GM19043 (cell line): Measurements from ENCODE around the gene CRYBB1.

Experiments
- ATAC-seq: cut with Tn5 transposase; IDR thresholded peaks from one replicate; pipeline ENCODE4 v1.9.1; 2021; ENCODE audit warnings: low read depth; ENCODE audit not compliant: unreplicated experiment

Gene CRYBB1

GRCh38 chr22:26610072-26610958 is 7.5 kb downstream of the CRYBB1 start:
- ATAC-seq = peak; percentile 78

GRCh38 chr22:26609287-26609686 is 8.5 kb downstream of the CRYBB1 start:
- no peak for ATAC-seq

GRCh38 chr22:26608129-26608528 is 9.7 kb downstream of the CRYBB1 start:
- ATAC-seq = no peak

- ATAC-seq = no peak
Observed at GRCh38 chr22:26606611-26607010, 11.2 kb downstream of the CRYBB1 start.

- no peak for ATAC-seq
Observed at GRCh38 chr22:26604368-26604767, 13.5 kb downstream of the CRYBB1 start.

GRCh38 chr22:26602127-26602526 is 15.7 kb downstream of the CRYBB1 start:
- ATAC-seq = no peak

GRCh38 chr22:26601726-26602125 is 16.1 kb downstream of the CRYBB1 start:
- no peak for ATAC-seq

GRCh38 chr22:26599505-26599904 is 18.3 kb downstream of the CRYBB1 start:
- ATAC-seq = no peak

GRCh38 chr22:26597480-26597879 is 20.3 kb downstream of the CRYBB1 start:
- no peak for ATAC-seq

GRCh38 chr22:26597026-26597425 is 20.8 kb downstream of the CRYBB1 start:
- ATAC-seq = no peak

GRCh38 chr22:26593763-26594162 is 24.1 kb downstream of the CRYBB1 start:
- ATAC-seq = no peak

- ATAC-seq = peak; percentile 63
Observed at GRCh38 chr22:26592421-26592891, 25.4 kb downstream of the CRYBB1 start.

GRCh38 chr22:26589845-26590736 is 27.7 kb downstream of the CRYBB1 start, which contains the start of gene TPST2:
Gene TPST2 (minus strand): TSS chr22:26590132. CDS start chr22:26541630, 48,502 bp downstream.
- ATAC-seq = peak; percentile 52

GRCh38 chr22:26589367-26589844 is 28.4 kb downstream of the CRYBB1 start:
- peak; percentile 9 for ATAC-seq

- no peak for ATAC-seq
Observed at GRCh38 chr22:26588729-26589366, 29.0 kb downstream of the CRYBB1 start.

- ATAC-seq = no peak
Observed at GRCh38 chr22:26587991-26588613, 29.7 kb downstream of the CRYBB1 start.

GRCh38 chr22:26586556-26587325 is 31.1 kb downstream of the CRYBB1 start:
- ATAC-seq = no peak

- no peak for ATAC-seq
Observed at GRCh38 chr22:26585104-26585790, 32.6 kb downstream of the CRYBB1 start.

GRCh38 chr22:26584010-26584409 is 33.8 kb downstream of the CRYBB1 start:
- no peak for ATAC-seq
